Measurements from ENCODE around the gene FJX1.

The FJX1 gene

GRCh38 chr11:35617687-35618496, at the start of gene FJX1:
Gene FJX1, plus strand, starts transcription at chr11:35618460. Its CDS starts 177 bp downstream, at chr11:35618637.
- DNase-seq (ENCODE audit: low read depth in 1 of 2, low spot score in 1 of 2) = no peak

- DNase-seq (ENCODE audit: low read depth in 1 of 2, low spot score in 1 of 2) = no peak
These were observed 46.6 kb upstream of the FJX1 start for GRCh38 chr11:35571696-35572095.

GRCh38 chr11:35579557-35580396, 38.5 kb upstream of the FJX1 start:
- DNase-seq (ENCODE audit: low read depth in 1 of 2, low spot score in 1 of 2) = no peak

GRCh38 chr11:35580397-35580781, 37.9 kb upstream of the FJX1 start:
- no peak for DNase-seq (ENCODE audit: low read depth in 1 of 2, low spot score in 1 of 2)

- no peak for DNase-seq (ENCODE audit: low read depth in 1 of 2, low spot score in 1 of 2)
These were observed 36.2 kb upstream of the FJX1 start for GRCh38 chr11:35582033-35582432.

- no peak for DNase-seq (ENCODE audit: low read depth in 1 of 2, low spot score in 1 of 2)
These were observed 35.1 kb upstream of the FJX1 start for GRCh38 chr11:35583126-35583525.

- no peak for DNase-seq (ENCODE audit: low read depth in 1 of 2, low spot score in 1 of 2)
These were observed 34.4 kb upstream of the FJX1 start for GRCh38 chr11:35583843-35584242.

GRCh38 chr11:35584321-35584720, 33.9 kb upstream of the FJX1 start:
- no peak for DNase-seq (ENCODE audit: low read depth in 1 of 2, low spot score in 1 of 2)

- no peak for DNase-seq (ENCODE audit: low read depth in 1 of 2, low spot score in 1 of 2)
These were observed 32.8 kb upstream of the FJX1 start for GRCh38 chr11:35585416-35585815.

- no peak for DNase-seq (ENCODE audit: low read depth in 1 of 2, low spot score in 1 of 2)
These were observed 32.0 kb upstream of the FJX1 start for GRCh38 chr11:35586222-35586621.

- DNase-seq (ENCODE audit: low read depth in 1 of 2, low spot score in 1 of 2) = no peak
These were observed 30.3 kb upstream of the FJX1 start for GRCh38 chr11:35587972-35588371.

GRCh38 chr11:35588627-35589026, 29.6 kb upstream of the FJX1 start:
- DNase-seq (ENCODE audit: low read depth in 1 of 2, low spot score in 1 of 2) = no peak

GRCh38 chr11:35589281-35589680, 29.0 kb upstream of the FJX1 start:
- no peak for DNase-seq (ENCODE audit: low read depth in 1 of 2, low spot score in 1 of 2)

- DNase-seq (ENCODE audit: low read depth in 1 of 2, low spot score in 1 of 2) = no peak
These were observed 27.8 kb upstream of the FJX1 start for GRCh38 chr11:35590412-35590811.

- no peak for DNase-seq (ENCODE audit: low read depth in 1 of 2, low spot score in 1 of 2)
These were observed 25.1 kb upstream of the FJX1 start for GRCh38 chr11:35593143-35593542.

GRCh38 chr11:35594680-35595079, 23.6 kb upstream of the FJX1 start:
- no peak for DNase-seq (ENCODE audit: low read depth in 1 of 2, low spot score in 1 of 2)

GRCh38 chr11:35598254-35599125, 19.8 kb upstream of the FJX1 start:
- no peak for DNase-seq (ENCODE audit: low read depth in 1 of 2, low spot score in 1 of 2)

GRCh38 chr11:35600331-35600838, 17.9 kb upstream of the FJX1 start:
- no peak for DNase-seq (ENCODE audit: low read depth in 1 of 2, low spot score in 1 of 2)

GRCh38 chr11:35602160-35602793, 16.0 kb upstream of the FJX1 start:
- no peak for DNase-seq (ENCODE audit: low read depth in 1 of 2, low spot score in 1 of 2)

GRCh38 chr11:35602979-35603378, 15.3 kb upstream of the FJX1 start:
- no peak for DNase-seq (ENCODE audit: low read depth in 1 of 2, low spot score in 1 of 2)

- DNase-seq (ENCODE audit: low read depth in 1 of 2, low spot score in 1 of 2) = no peak
These were observed 12.6 kb upstream of the FJX1 start for GRCh38 chr11:35605706-35606105.
